IPS DF 6.9 (cell line): ENCODE measurements around the gene CYP2F1.

Source experiments
- DNase-seq: peaks from one replicate; pipeline ENCODE4 v3.0.0-alpha.2; 2013; ENCODE audit warnings: low read depth, low spot score
- H3K27ac ChIP-seq: one replicate; pipeline ENCODE4 v1.5.1; 2013; ENCODE audit warnings: low read length, control low read depth
- H3K27me3 ChIP-seq: 2 replicates; pipeline ENCODE4 v1.6.1; 2013; ENCODE audit warnings: mild to moderate bottlenecking, low read length; ENCODE audit not compliant: control insufficient read depth, insufficient read depth
- H3K36me3 ChIP-seq: 2 replicates; pipeline ENCODE4 v1.6.1; 2013; ENCODE audit warnings: low read length; ENCODE audit not compliant: control insufficient read depth, insufficient read depth
- H3K4me1 ChIP-seq: 2 replicates; pipeline ENCODE4 v1.6.1; 2013; ENCODE audit warnings: low read length; ENCODE audit not compliant: control insufficient read depth, insufficient read depth
- H3K4me3 ChIP-seq: 2 replicates; pipeline ENCODE4 v1.5.1; 2013; ENCODE audit warnings: mild to moderate bottlenecking, low read length
- H3K9me3 ChIP-seq: 2 replicates; pipeline ENCODE4 v1.6.1; 2013; ENCODE audit warnings: low read length, inconsistent platforms; ENCODE audit not compliant: control insufficient read depth, insufficient read depth
- WGBS: extraction: QIAGEN DNeasy Blood & Tissue Kit; methylation state at CpG from one replicate; pipeline ENCODE4 v1.1.7; 2013; ENCODE audit warnings: mixed read lengths, missing lambda C conversion rate; ENCODE audit not compliant: insufficient read length, insufficient coverage; 5-methylcytosine and 5-hydroxymethylcytosine counted together

CYP2F1 gene, protein sequence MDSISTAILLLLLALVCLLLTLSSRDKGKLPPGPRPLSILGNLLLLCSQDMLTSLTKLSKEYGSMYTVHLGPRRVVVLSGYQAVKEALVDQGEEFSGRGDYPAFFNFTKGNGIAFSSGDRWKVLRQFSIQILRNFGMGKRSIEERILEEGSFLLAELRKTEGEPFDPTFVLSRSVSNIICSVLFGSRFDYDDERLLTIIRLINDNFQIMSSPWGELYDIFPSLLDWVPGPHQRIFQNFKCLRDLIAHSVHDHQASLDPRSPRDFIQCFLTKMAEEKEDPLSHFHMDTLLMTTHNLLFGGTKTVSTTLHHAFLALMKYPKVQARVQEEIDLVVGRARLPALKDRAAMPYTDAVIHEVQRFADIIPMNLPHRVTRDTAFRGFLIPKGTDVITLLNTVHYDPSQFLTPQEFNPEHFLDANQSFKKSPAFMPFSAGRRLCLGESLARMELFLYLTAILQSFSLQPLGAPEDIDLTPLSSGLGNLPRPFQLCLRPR

DNA sequence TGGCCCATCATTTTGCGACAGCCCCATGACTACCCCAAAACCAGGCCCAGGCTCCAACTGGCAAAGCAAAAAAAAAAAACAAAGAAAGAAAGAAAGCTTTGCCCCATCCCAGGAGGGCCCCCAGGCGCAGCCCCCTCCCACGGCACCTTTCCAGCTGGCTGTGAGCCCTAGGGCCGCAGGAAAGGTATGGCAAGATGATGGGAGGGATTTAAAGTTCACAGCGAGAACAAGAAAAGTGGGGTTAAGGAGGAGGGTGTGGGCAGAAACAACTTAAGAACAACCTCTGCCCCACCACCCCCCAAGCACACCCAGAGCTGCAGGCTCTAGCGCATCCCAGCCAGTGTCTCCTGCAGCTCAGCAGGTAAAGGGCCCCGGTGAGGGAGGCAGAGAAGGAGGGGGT lies at the start of gene CYP2F1:
TSS of gene CYP2F1 (plus strand) at position 301 of the 400 bp plus-strand sequence. CDS start 1,757 bp downstream, outside the sequence.
- Histone ChIP-seq H3K9me3 (peaks cover 8% of the 10 kb centered on the region; the same call in 1 of the 2 replicates), H3K27me3 (no peaks in the 10 kb centered on the region), H3K36me3 (no peaks in the 10 kb centered on the region), H3K27ac (no peak within 1 kb of the TSS), H3K4me3 (no peak within 1 kb of the TSS), H3K4me1 (no peaks in the 10 kb centered on the region)
- WGBS = no CpG with 5 or more reads among the region's 7 CpGs
- DNase-seq = no peak

DNA sequence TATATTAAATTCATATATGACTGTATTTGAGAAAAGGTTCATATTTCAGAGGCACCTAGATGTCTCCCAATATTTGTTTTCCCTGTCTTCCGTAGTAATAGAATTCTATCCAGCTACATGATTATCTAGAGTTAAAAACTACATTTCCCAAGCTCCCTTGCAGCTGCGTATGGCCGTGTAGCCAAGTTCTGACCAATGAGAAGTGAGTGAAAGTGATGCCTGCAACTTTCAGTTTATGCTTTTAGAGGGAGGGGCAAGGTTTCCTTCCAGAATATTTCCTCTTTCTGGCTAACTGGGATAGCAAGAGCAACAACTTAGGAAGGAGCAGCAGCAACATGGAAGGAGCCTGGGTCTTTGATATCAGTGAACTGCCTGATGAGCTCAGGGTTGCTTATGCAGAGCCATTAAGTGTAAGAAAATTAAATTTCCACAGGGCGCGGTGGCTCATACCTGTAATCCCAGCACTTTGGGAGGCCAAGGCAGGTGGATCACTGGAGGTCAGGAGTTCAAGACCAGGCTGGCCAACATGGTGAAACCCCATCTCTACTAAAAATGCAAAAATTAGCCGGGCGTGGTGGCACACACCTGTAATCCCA lies 49.2 kb upstream of the CYP2F1 start:
- H3K9me3 ChIP-seq = no peaks in the 10 kb centered on the region
- no CpG with 5 or more reads among the region's 7 CpGs for WGBS
- H3K36me3 ChIP-seq = no peaks in the 10 kb centered on the region
- no peaks in the 10 kb centered on the region for H3K27me3 ChIP-seq
- H3K4me1 ChIP-seq = no peaks in the 10 kb centered on the region
- H3K4me3 ChIP-seq = no peak overlapping the region
- H3K27ac ChIP-seq = no peak overlapping the region
- DNase-seq = peak; percentile 22

DNA sequence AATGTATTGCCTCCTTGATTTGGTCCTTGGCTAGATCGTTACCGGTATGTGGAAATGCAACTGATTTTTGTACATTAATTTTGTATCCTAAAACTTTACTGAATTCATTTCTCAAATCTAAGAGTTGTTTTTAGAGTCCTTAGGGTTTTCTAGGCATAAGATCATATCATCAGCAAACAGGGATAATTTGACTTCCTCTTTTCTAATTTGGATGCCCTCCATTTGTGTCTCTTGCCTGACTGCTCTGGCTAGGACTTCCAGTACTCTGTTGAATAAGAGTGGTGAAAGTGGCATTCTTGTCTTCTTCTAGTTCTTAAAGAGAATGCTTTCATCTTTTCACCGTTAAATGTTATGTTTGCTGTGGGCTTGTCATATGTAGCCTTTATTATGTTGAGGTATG lies 37.9 kb upstream of the CYP2F1 start:
- no peaks in the 10 kb centered on the region for H3K27me3 ChIP-seq
- WGBS = no CpG with 5 or more reads among the region's 3 CpGs
- no peaks in the 10 kb centered on the region for H3K36me3 ChIP-seq
- no peak for DNase-seq
- H3K27ac ChIP-seq = no peak overlapping the region
- H3K4me1 ChIP-seq = no peaks in the 10 kb centered on the region
- H3K4me3 ChIP-seq = no peak overlapping the region
- no peaks in the 10 kb centered on the region for H3K9me3 ChIP-seq

DNA sequence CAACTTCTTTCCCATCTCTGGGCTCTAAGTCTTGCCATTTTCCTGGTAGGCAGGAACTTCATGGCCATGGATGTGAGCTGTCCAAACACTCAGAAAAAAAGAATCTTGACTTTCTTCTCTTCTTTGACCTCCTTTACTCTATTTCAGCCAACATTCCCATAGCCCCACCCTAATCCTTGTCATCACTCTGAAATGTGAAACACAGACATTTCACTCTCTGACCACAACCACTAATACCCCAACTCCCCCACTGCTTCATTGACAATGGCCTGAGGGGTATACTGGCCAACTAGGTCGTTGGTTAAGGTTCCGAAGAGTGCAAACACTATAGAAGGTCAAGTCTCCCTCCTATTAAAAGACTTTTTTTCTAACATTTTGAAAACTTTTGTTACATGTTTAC lies 30.7 kb upstream of the CYP2F1 start:
- Histone ChIP-seq H3K4me3 (no peak overlapping the region), H3K9me3 (no peaks in the 10 kb centered on the region), H3K4me1 (no peaks in the 10 kb centered on the region), H3K27ac (no peak overlapping the region), H3K27me3 (no peaks in the 10 kb centered on the region; the same call in 1 of the 2 replicates), H3K36me3 (no peaks in the 10 kb centered on the region)
- no CpG with 5 or more reads among the region's 2 CpGs for WGBS
- no peak for DNase-seq

DNA sequence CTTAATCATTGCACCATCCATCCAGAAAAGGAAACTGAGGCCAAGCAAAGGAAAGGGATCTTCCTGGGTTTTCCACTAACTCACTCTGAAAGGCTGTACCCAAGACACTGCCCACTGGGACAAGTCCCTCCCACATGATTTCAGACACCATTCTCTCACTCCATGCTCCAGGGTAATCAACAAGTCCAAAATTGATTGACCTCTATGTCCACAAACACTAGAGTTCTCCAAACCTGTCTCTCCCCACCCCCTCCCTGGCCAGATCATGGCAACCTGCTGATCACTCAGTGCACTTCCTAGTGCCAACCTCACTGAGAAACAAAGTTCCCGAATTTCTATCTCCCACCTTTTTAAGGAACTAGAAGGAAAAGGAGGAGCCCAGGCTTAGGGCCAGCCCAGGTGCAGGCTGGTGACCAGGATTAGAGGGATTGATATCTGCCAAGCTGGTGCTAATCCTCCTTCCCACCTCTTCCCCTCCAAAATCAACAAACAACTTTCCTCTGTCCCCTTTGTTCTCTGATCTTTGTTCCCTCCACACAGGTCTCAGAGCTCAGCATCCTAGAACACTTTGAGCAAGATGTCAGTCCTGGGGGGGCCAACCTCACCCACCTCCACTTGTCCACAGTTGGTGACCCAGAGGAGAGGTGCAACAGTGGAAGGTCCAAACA lies 28.4 kb upstream of the CYP2F1 start:
- Histone ChIP-seq H3K36me3 (no peaks in the 10 kb centered on the region), H3K9me3 (no peaks in the 10 kb centered on the region), H3K27me3 (peaks cover 15% of the 10 kb centered on the region; the same call in 1 of the 2 replicates), H3K27ac (no peak overlapping the region), H3K4me1 (0 out of 2 replicates have a peak, but pooled peaks cover 1% of the 10 kb centered on the region), H3K4me3 (no peak overlapping the region)
- DNase-seq = no peak
- no CpG with 5 or more reads among the region's 1 CpG for WGBS

DNA sequence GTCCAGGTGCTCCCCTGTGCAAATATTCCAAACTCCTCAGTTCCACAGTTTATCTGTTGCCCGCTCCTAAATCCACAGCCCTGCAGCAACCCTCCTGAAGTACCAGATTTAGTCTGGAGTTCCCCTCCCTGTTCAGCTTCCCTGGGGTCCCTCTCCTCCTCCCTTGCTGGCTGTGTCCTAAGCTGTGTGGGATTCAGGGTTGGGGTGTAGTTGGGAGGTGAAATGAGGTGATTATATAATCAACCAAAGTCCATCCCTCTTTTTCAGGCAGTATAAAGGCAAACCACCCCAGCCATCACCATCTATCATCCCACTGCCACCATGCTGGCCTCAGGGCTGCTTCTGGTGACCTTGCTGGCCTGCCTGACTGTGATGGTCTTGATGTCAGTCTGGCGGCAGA lies 26.1 kb upstream of the CYP2F1 start, which contains the start of gene CYP2A13:
TSS of gene CYP2A13 (plus strand) at position 301 of the 400 bp plus-strand sequence. CDS start at position 322, 21 bp downstream.
- H3K9me3 ChIP-seq = no peaks in the 10 kb centered on the region
- no peak within 1 kb of the TSS for H3K27ac ChIP-seq
- no CpG with 5 or more reads among the region's 2 CpGs for WGBS
- H3K4me1 ChIP-seq = 0 out of 2 replicates have a peak, but pooled peaks cover 1% of the 10 kb centered on the region
- no peak for DNase-seq
- H3K4me3 ChIP-seq = no peak within 1 kb of the TSS
- no peaks in the 10 kb centered on the region for H3K36me3 ChIP-seq
- peaks cover 15% of the 10 kb centered on the region; the same call in 1 of the 2 replicates for H3K27me3 ChIP-seq

DNA sequence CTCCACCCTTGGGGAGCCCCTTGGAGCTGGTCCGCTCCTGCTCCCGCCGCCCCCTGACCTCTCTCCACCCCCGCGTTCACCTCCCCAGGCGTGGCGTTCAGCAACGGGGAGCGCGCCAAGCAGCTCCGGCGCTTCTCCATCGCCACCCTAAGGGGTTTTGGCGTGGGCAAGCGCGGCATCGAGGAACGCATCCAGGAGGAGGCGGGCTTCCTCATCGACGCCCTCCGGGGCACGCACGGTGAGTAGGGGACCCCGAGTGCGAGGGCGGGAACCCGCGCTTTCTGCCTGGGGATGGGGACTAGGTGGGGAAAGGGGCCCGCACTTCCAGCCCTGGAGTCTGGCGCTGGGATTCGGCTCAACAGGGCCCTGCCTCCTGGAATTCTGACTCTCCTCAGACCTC lies 24.3 kb upstream of the CYP2F1 start:
- H3K4me3 ChIP-seq = peak overlapping the region; percentile 29; the same call in 1 of the 2 replicates
- no CpG with 5 or more reads among the region's 32 CpGs for WGBS
- H3K27me3 ChIP-seq = peaks cover 15% of the 10 kb centered on the region; the same call in 1 of the 2 replicates
- 0 out of 2 replicates have a peak, but pooled peaks cover 1% of the 10 kb centered on the region for H3K4me1 ChIP-seq
- H3K36me3 ChIP-seq = no peaks in the 10 kb centered on the region
- no peak for DNase-seq
- H3K9me3 ChIP-seq = no peaks in the 10 kb centered on the region
- no peak overlapping the region for H3K27ac ChIP-seq

DNA sequence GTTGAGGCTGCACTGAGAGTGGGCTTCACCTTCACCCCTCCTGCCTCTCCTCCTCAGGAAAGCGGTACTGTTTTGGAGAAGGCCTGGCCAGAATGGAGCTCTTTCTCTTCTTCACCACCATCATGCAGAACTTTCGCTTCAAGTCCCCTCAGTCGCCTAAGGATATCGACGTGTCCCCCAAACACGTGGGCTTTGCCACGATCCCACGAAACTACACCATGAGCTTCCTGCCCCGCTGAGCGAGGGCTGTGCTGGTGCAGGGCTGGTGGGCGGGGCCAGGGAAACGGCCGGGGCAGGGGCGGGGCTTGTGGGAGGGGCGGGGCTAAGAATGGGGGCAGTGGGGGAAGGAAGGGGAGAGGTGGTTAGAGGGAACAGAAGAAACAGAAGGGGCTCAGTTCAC lies 18.5 kb upstream of the CYP2F1 start:
- Histone ChIP-seq H3K9me3 (no peaks in the 10 kb centered on the region), H3K36me3 (no peaks in the 10 kb centered on the region), H3K27me3 (no peaks in the 10 kb centered on the region; the same call in 1 of the 2 replicates), H3K27ac (no peak overlapping the region), H3K4me1 (peaks cover 2% of the 10 kb centered on the region; the same call in 1 of the 2 replicates), H3K4me3 (no peak overlapping the region)
- WGBS = no CpG with 5 or more reads among the region's 15 CpGs
- no peak for DNase-seq

DNA sequence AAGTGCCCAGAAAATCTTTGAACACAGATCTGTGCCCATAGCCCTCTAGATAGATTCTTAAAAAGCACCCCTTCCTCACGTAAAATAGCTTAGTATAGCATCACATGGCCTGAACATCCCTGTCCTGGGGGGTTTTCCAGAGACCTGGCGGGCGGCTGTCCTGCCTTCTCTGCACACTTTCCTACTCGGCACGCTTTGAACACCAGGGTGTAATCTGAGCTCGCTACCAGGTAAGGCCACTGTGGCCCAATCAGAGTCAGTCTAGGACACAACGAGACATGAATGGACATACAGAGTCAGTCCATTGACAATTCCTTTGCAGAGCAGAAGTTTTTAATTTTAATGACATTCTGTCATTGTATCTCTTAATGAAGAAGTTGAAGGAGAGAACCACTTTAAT lies 17.9 kb upstream of the CYP2F1 start:
- Histone ChIP-seq H3K4me3 (no peak overlapping the region), H3K36me3 (no peaks in the 10 kb centered on the region), H3K27ac (no peak overlapping the region), H3K9me3 (no peaks in the 10 kb centered on the region), H3K4me1 (peaks cover 2% of the 10 kb centered on the region; the same call in 1 of the 2 replicates), H3K27me3 (no peaks in the 10 kb centered on the region)
- no CpG with 5 or more reads among the region's 7 CpGs for WGBS
- DNase-seq = no peak

DNA sequence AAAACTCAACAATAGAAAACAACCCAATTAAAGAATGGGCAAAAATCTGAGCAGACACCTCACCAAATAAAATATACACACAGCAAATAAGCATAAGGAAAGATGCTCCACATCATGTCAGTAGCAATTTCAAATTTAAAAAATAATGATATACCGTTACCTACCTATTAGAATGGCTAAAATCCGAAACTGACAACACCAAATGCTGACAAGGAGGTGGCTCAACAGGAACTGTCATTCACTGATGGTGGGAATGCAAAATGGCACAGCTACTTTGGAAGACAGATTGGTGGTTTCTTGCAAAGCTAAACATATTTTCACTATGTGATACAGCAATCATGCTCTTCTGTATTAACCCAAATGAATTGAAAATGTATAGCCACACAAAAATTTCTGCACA lies 16.9 kb upstream of the CYP2F1 start:
- Histone ChIP-seq H3K9me3 (no peaks in the 10 kb centered on the region), H3K27me3 (no peaks in the 10 kb centered on the region), H3K4me1 (peaks cover 2% of the 10 kb centered on the region; the same call in 1 of the 2 replicates), H3K36me3 (no peaks in the 10 kb centered on the region), H3K4me3 (no peak overlapping the region), H3K27ac (no peak overlapping the region)
- no CpG with 5 or more reads among the region's 2 CpGs for WGBS
- DNase-seq = no peak
